Spleen (tissue), 11 donors: ENCODE data around the gene GPD2. TPM values are rescaled to one million over a fixed set of nuclear protein-coding genes. Genes with fewer than 3 reads are reported as not detected.

Source experiments
- DNase-seq: peaks from one replicate; pipeline ENCODE4 v3.0.0-alpha.2; 2020
- H3K27ac ChIP-seq, 8 donors: fragments of 200-600 bp; sonication (generic) in 7 of 8; 1 replicate in 4 of 8; 2 replicates in 4 of 8; pipeline versions ENCODE4 v1.5.0 to v1.8.0; 2016 to 2021; ENCODE audit warnings: inconsistent platforms in 4 of 8, mild to moderate bottlenecking in 4 of 8, moderate library complexity in 1 of 8
- H3K27me3 ChIP-seq, 7 donors: fragments of 200-600 bp; sonication (generic) in 6 of 7; replicated peaks in 1 of 7; 1 replicate in 4 of 7; 2 replicates in 3 of 7; pipeline versions ENCODE4 v1.5.0 to v1.8.0; 2016 to 2021; ENCODE audit warnings: inconsistent platforms in 3 of 7, mild to moderate bottlenecking in 1 of 7
- H3K36me3 ChIP-seq, 6 donors: fragments of 200-600 bp; sonication (generic) in 5 of 6; 1 replicate in 4 of 6; 2 replicates in 2 of 6; pipeline versions ENCODE4 v1.5.0 to v1.8.0; 2016 to 2021; ENCODE audit warnings: inconsistent platforms in 2 of 6
- H3K4me1 ChIP-seq, 6 donors: fragments of 200-600 bp; sonication (generic) in 5 of 6; 1 replicate in 3 of 6; 2 replicates in 3 of 6; pipeline versions ENCODE4 v1.5.0 to v1.8.0; 2016 to 2021; ENCODE audit warnings: inconsistent platforms in 3 of 6
- H3K4me3 ChIP-seq, 8 donors: fragments of 200-600 bp; sonication (generic) in 7 of 8; 1 replicate in 4 of 8; 2 replicates in 4 of 8; pipeline versions ENCODE4 v1.5.0 to v1.8.0; 2016 to 2021; ENCODE audit warnings: inconsistent platforms in 4 of 8, mild to moderate bottlenecking in 4 of 8, moderate library complexity in 2 of 8
- H3K9me3 ChIP-seq, 8 donors: fragments of 200-600 bp; sonication (generic) in 7 of 8; 1 replicate in 4 of 8; 2 replicates in 4 of 8; pipeline versions ENCODE4 v1.5.0 to v1.8.0; 2016 to 2021; ENCODE audit warnings: inconsistent platforms in 4 of 8
- CTCF ChIP-seq, 11 experiments: fragments of 200-600 bp in 7 of 11; fragments of 450-650 bp in 4 of 11; sonication (generic) in 4 of 11; IDR thresholded peaks in 8 of 11; conservative IDR thresholded peaks in 3 of 11; 1 replicate in 7 of 11; 2 replicates in 4 of 11; pipeline versions ENCODE4 v1.4.0 to v1.8.0; 2016 to 2021; ENCODE audit warnings: antibody characterized with exemption in 11 of 11, inconsistent platforms in 4 of 11, mild to moderate bottlenecking in 1 of 11
- POLR2A ChIP-seq, 3 donors: fragments of 450-650 bp; IDR thresholded peaks; one replicate each; pipeline ENCODE4 v1.5.1; 2017; ENCODE audit warnings: antibody characterized with exemption in 3 of 3, mild to moderate bottlenecking in 1 of 3
- POLR2AphosphoS5 ChIP-seq, 3 donors: sonication (generic); formaldehyde crosslinking; IDR thresholded peaks; one replicate each; pipeline ENCODE4 v1.5.1; 2017; ENCODE audit warnings: antibody characterized with exemption in 3 of 3
- WGBS, 5 donors: extraction: QIAGEN DNeasy Blood & Tissue Kit in 3 of 5; methylation state at CpG; one replicate each; pipeline versions ENCODE4 v1.1.5 to v1.1.7; 2013 to 2018; 5-methylcytosine and 5-hydroxymethylcytosine counted together
- intact Hi-C: fragments of 100-400 bp; cut with DNase I; formaldehyde crosslinking; loops from one replicate; pipeline ENCODE4 v1.15.0; 2023; ENCODE audit warnings: low total_unique reads
- polyA plus RNA-seq, 3 donors: library from polyadenylated mRNA; stranded (reverse); fragments of 200-250 nt; gene quantifications; one replicate each; pipeline ENCODE4 v1.2.1, GENCODE V29; 2013
- total RNA-seq, 7 donors: library from RNA; depleted of rRNA in 3 of 7; stranded (reverse); fragments of >200 nt in 3 of 7; fragmentation: NEBNext Ultra II Directional in 4 of 7; extraction: Animal tissue kit (Norgen Biotek cat#: 25700) in 4 of 7; gene quantifications; one replicate each; pipeline versions ENCODE4 v1.1.0 to v1.2.1, GENCODE V29; 2016 to 2021
- donor health status: healthy with polysubstance abuse.
- donor health status: DM: no; HTN: no; CAD: no; lungs with moderate emphysema.
- donor health status: DM: no; HTN: no; CAD: no.
- donor health status: Bipolar disorder and iron deficiency.
- donor health status: healthy.
- donor health status: DM: no; HTN: no; CAD: no.
- donor health status: DM: yes; HTN: yes; CAD: no.

The GPD2 gene
- total and polyA plus RNA-seq, 10 donors: 3.5 to 74.9 (median 28.8) TPM

- peaks cover 11 to 64% (median 36%) of the 10 kb centered on the region in 6 donors for H3K4me1 ChIP-seq
- H3K9me3 ChIP-seq: no peaks in the 10 kb centered on the region
- H3K27me3 ChIP-seq: no peaks in the 10 kb centered on the region
- TF ChIP-seq POLR2A (IDR thresholded peaks at IDR 0.05) (no peak), POLR2AphosphoS5 (IDR thresholded peaks at IDR 0.05) (no peak), CTCF (IDR thresholded peaks at IDR 0.05 in 8 of 11, conservative IDR thresholded peaks at IDR 0.05 in 3 of 11) (no peak)
- peak overlapping the region in 1 of 8 donors; percentile 26 for H3K27ac ChIP-seq
- H3K4me3 ChIP-seq: no peak overlapping the region
- no peak for DNase-seq
- H3K36me3 ChIP-seq: peaks cover 0 to 1% (median 0%) of the 10 kb centered on the region in 6 donors
- intact Hi-C loops: no loop called here
Observed at GRCh38 chr2:156471762-156472161, 35.6 kb downstream of the GPD2 start.

GRCh38 chr2:156472686-156473085 lies 36.5 kb downstream of the GPD2 start:
- no peak for DNase-seq
- H3K27me3 ChIP-seq: no peaks in the 10 kb centered on the region
- H3K27ac ChIP-seq: no peak overlapping the region
- H3K4me3 ChIP-seq: no peak overlapping the region
- TF ChIP-seq CTCF (IDR thresholded peaks at IDR 0.05 in 8 of 11, conservative IDR thresholded peaks at IDR 0.05 in 3 of 11): no peak
- TF ChIP-seq POLR2AphosphoS5 (IDR thresholded peaks at IDR 0.05): no peak
- TF ChIP-seq POLR2A (IDR thresholded peaks at IDR 0.05): no peak
- peaks cover 10 to 62% (median 28%) of the 10 kb centered on the region in 6 donors for H3K4me1 ChIP-seq
- peaks cover 0 to 8% (median 1%) of the 10 kb centered on the region in 6 donors for H3K36me3 ChIP-seq
- intact Hi-C loops: no loop called here
- no peaks in the 10 kb centered on the region for H3K9me3 ChIP-seq

GRCh38 chr2:156473445-156473844 lies 37.3 kb downstream of the GPD2 start:
- H3K4me3 ChIP-seq: no peak overlapping the region
- WGBS, 5 donors: 92 to 100% (median 94%) methylated on average over 1 of the region's 1 CpG
- intact Hi-C loops: no loop called here
- no peaks in the 10 kb centered on the region for H3K9me3 ChIP-seq
- DNase-seq: no peak
- H3K4me1 ChIP-seq: peaks cover 11 to 62% (median 24%) of the 10 kb centered on the region in 6 donors
- peaks cover 0 to 8% (median 1%) of the 10 kb centered on the region in 6 donors for H3K36me3 ChIP-seq
- H3K27me3 ChIP-seq: no peaks in the 10 kb centered on the region
- H3K27ac ChIP-seq: no peak overlapping the region
- no peak for TF ChIP-seq POLR2AphosphoS5 (IDR thresholded peaks at IDR 0.05)

GRCh38 chr2:156474401-156474800 lies 38.2 kb downstream of the GPD2 start:
- intact Hi-C loops: no loop called here
- H3K4me1 ChIP-seq: peaks cover 11 to 61% (median 24%) of the 10 kb centered on the region in 6 donors
- DNase-seq: no peak
- H3K9me3 ChIP-seq: no peaks in the 10 kb centered on the region
- no peak for TF ChIP-seq POLR2AphosphoS5 (IDR thresholded peaks at IDR 0.05)
- no peak for TF ChIP-seq POLR2A (IDR thresholded peaks at IDR 0.05)
- no peak for TF ChIP-seq CTCF (IDR thresholded peaks at IDR 0.05 in 8 of 11, conservative IDR thresholded peaks at IDR 0.05 in 3 of 11)
- H3K27me3 ChIP-seq: no peaks in the 10 kb centered on the region
- H3K27ac ChIP-seq: no peak overlapping the region
- no peak overlapping the region for H3K4me3 ChIP-seq
- WGBS, 5 donors: 70 to 93% (median 88%) methylated on average over 3 of the region's 3 CpGs
- H3K36me3 ChIP-seq: peaks cover 0 to 10% (median 1%) of the 10 kb centered on the region in 6 donors
